SK-N-SH treated with all-trans-retinoic acid at 6 μM for 48 hours (cell line): ENCODE results near the gene LYRM1.

Experiments used
- ATAC-seq: fragments of 200-7000 bp; cut with Tn5 transposase; 3 replicates; pipeline ENCODE4 v1.9.1; 2020; ENCODE audit warnings: mild to moderate bottlenecking, moderate library complexity
- ARNTL ChIP-seq: fragments of 450-650 bp; formaldehyde crosslinking; IDR thresholded peaks from 2 replicates; pipeline ENCODE4 v1.5.0; 2020; ENCODE audit warnings: low read depth, mild to moderate bottlenecking, moderate library complexity, borderline replicate concordance
- BACH2 ChIP-seq: fragments of 250-450 bp; sonication (Bioruptor Pico); IDR thresholded peaks from 2 replicates; pipeline ENCODE4 v1.9.0; 2021; ENCODE audit warnings: mild to moderate bottlenecking, borderline replicate concordance
- CREB5 ChIP-seq: fragments of 250-450 bp; sonication (Bioruptor Pico); IDR thresholded peaks from 2 replicates; pipeline ENCODE4 v1.5.1; 2020; ENCODE audit warnings: low read depth, mild to moderate bottlenecking, moderate library complexity
- CSDC2 ChIP-seq: fragments of 250-450 bp; sonication (Bioruptor Pico); IDR thresholded peaks from 2 replicates; pipeline ENCODE4 v1.5.0; 2020; ENCODE audit warnings: mild to moderate bottlenecking, moderate library complexity
- ESRRG ChIP-seq: fragments of 250-450 bp; sonication (Bioruptor Pico); IDR thresholded peaks from 2 replicates; pipeline ENCODE4 v1.6.1; 2021; ENCODE audit warnings: mild to moderate bottlenecking
- GLIS3 ChIP-seq: fragments of 250-450 bp; sonication (Bioruptor Pico); IDR thresholded peaks from 2 replicates; pipeline ENCODE4 v1.5.0; 2020; ENCODE audit warnings: mild to moderate bottlenecking, moderate library complexity
- OSR1 ChIP-seq: fragments of 250-450 bp; sonication (Bioruptor Pico); IDR thresholded peaks from 2 replicates; pipeline ENCODE4 v1.8.0; 2022; ENCODE audit warnings: moderate library complexity, mild to moderate bottlenecking, inconsistent platforms
- PATZ1 ChIP-seq: fragments of 250-450 bp; sonication (Bioruptor Pico); IDR thresholded peaks from 2 replicates; pipeline ENCODE4 v1.8.0; 2020; ENCODE audit warnings: mild to moderate bottlenecking, moderate library complexity, borderline replicate concordance
- PPARA ChIP-seq: fragments of 250-450 bp; sonication (Bioruptor Pico); IDR thresholded peaks from 2 replicates; pipeline ENCODE4 v1.5.0; 2020; ENCODE audit warnings: mild to moderate bottlenecking, borderline replicate concordance
- RARB ChIP-seq: fragments of 250-450 bp; sonication (Bioruptor Pico); IDR thresholded peaks from 2 replicates; pipeline ENCODE4 v1.8.0; 2021; ENCODE audit warnings: mild to moderate bottlenecking, moderate library complexity
- SNAI2 ChIP-seq: fragments of 250-450 bp; sonication (Bioruptor Pico); IDR thresholded peaks from 2 replicates; pipeline ENCODE4 v1.5.0; 2020; ENCODE audit warnings: mild to moderate bottlenecking, moderate library complexity
- TCF4 ChIP-seq: fragments of 250-450 bp; sonication (Bioruptor Pico); IDR thresholded peaks from 2 replicates; pipeline ENCODE4 v1.8.0; 2021; ENCODE audit warnings: mild to moderate bottlenecking, moderate library complexity, borderline replicate concordance
- TOX ChIP-seq: fragments of 250-450 bp; sonication (Bioruptor Pico); IDR thresholded peaks from 2 replicates; pipeline ENCODE4 v1.8.0; 2021; ENCODE audit warnings: mild to moderate bottlenecking, moderate library complexity, borderline replicate concordance
- ZC3H10 ChIP-seq: fragments of 250-450 bp; sonication (Bioruptor Pico); IDR thresholded peaks from 2 replicates; pipeline ENCODE4 v1.5.1; 2021; ENCODE audit warnings: mild to moderate bottlenecking, moderate library complexity
- ZFP3 ChIP-seq: fragments of 250-450 bp; sonication (Bioruptor Pico); IDR thresholded peaks from 2 replicates; pipeline ENCODE4 v1.5.0; 2020; ENCODE audit warnings: mild to moderate bottlenecking, moderate library complexity
- ZFP30 ChIP-seq: fragments of 450-650 bp; formaldehyde crosslinking; IDR thresholded peaks from 2 replicates; pipeline ENCODE4 v1.5.0; 2022; ENCODE audit warnings: mild to moderate bottlenecking, moderate library complexity
- ZNF565 ChIP-seq: fragments of 450-650 bp; formaldehyde crosslinking; conservative IDR thresholded peaks from 2 replicates; pipeline ENCODE4 v1.5.0; 2020; ENCODE audit warnings: low read depth, mild to moderate bottlenecking, moderate library complexity
- ZNF70 ChIP-seq: fragments of 450-650 bp; formaldehyde crosslinking; IDR thresholded peaks from 2 replicates; pipeline ENCODE4 v1.5.0; 2020; ENCODE audit warnings: mild to moderate bottlenecking, moderate library complexity
- TF ChIP-seq, protein P1 (sequence below): fragments of 250-450 bp; sonication (Bioruptor Pico); IDR thresholded peaks from 2 replicates; pipeline ENCODE4 v1.8.0; 2021; ENCODE audit warnings: low read depth, mild to moderate bottlenecking, moderate library complexity, borderline replicate concordance
- TF ChIP-seq, protein P2 (sequence below): fragments of 250-450 bp; sonication (Bioruptor Pico); IDR thresholded peaks from 2 replicates; pipeline ENCODE4 v1.5.1; 2021; ENCODE audit warnings: mild to moderate bottlenecking, moderate library complexity
- TF ChIP-seq, protein P3 (sequence below): fragments of 250-450 bp; sonication (Bioruptor Pico); IDR thresholded peaks from 2 replicates; pipeline ENCODE4 v1.5.0; 2020; ENCODE audit warnings: mild to moderate bottlenecking, moderate library complexity

Gene LYRM1

GRCh38 chr16:20873331-20873730 is 27.2 kb upstream of the LYRM1 start:
- ATAC-seq, result no peak
- no peak for TF ChIP-seq ZC3H10
- no peak for TF ChIP-seq CREB5 (CRISPR knock-in tag)
- TF ChIP-seq ZNF70, result no peak
- TF ChIP-seq, protein P1, sequence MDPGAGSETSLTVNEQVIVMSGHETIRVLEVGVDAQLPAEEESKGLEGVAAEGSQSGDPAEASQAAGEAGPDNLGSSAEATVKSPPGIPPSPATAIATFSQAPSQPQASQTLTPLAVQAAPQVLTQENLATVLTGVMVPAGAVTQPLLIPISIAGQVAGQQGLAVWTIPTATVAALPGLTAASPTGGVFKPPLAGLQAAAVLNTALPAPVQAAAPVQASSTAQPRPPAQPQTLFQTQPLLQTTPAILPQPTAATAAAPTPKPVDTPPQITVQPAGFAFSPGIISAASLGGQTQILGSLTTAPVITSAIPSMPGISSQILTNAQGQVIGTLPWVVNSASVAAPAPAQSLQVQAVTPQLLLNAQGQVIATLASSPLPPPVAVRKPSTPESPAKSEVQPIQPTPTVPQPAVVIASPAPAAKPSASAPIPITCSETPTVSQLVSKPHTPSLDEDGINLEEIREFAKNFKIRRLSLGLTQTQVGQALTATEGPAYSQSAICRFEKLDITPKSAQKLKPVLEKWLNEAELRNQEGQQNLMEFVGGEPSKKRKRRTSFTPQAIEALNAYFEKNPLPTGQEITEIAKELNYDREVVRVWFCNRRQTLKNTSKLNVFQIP (CRISPR knock-in tag), result no peak
- no peak for TF ChIP-seq CSDC2 (CRISPR knock-in tag)
- TF ChIP-seq ARNTL (CRISPR knock-in tag), result no peak
- no peak for TF ChIP-seq PATZ1
- TF ChIP-seq BACH2 (CRISPR knock-in tag), result no peak
- TF ChIP-seq, protein P2, sequence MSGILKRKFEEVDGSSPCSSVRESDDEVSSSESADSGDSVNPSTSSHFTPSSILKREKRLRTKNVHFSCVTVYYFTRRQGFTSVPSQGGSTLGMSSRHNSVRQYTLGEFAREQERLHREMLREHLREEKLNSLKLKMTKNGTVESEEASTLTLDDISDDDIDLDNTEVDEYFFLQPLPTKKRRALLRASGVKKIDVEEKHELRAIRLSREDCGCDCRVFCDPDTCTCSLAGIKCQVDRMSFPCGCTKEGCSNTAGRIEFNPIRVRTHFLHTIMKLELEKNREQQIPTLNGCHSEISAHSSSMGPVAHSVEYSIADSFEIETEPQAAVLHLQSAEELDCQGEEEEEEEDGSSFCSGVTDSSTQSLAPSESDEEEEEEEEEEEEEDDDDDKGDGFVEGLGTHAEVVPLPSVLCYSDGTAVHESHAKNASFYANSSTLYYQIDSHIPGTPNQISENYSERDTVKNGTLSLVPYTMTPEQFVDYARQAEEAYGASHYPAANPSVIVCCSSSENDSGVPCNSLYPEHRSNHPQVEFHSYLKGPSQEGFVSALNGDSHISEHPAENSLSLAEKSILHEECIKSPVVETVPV, result no peak
- no peak for TF ChIP-seq ZFP30 (CRISPR knock-in tag)
- TF ChIP-seq GLIS3 (CRISPR knock-in tag), result no peak
- no peak for TF ChIP-seq ZFP3 (CRISPR knock-in tag)
- TF ChIP-seq ESRRG (CRISPR knock-in tag), result no peak
- TF ChIP-seq TCF4 (CRISPR knock-in tag), result no peak
- TF ChIP-seq, protein P3, sequence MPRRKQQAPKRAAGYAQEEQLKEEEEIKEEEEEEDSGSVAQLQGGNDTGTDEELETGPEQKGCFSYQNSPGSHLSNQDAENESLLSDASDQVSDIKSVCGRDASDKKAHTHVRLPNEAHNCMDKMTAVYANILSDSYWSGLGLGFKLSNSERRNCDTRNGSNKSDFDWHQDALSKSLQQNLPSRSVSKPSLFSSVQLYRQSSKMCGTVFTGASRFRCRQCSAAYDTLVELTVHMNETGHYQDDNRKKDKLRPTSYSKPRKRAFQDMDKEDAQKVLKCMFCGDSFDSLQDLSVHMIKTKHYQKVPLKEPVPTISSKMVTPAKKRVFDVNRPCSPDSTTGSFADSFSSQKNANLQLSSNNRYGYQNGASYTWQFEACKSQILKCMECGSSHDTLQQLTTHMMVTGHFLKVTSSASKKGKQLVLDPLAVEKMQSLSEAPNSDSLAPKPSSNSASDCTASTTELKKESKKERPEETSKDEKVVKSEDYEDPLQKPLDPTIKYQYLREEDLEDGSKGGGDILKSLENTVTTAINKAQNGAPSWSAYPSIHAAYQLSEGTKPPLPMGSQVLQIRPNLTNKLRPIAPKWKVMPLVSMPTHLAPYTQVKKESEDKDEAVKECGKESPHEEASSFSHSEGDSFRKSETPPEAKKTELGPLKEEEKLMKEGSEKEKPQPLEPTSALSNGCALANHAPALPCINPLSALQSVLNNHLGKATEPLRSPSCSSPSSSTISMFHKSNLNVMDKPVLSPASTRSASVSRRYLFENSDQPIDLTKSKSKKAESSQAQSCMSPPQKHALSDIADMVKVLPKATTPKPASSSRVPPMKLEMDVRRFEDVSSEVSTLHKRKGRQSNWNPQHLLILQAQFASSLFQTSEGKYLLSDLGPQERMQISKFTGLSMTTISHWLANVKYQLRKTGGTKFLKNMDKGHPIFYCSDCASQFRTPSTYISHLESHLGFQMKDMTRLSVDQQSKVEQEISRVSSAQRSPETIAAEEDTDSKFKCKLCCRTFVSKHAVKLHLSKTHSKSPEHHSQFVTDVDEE (CRISPR knock-in tag), result no peak
- TF ChIP-seq TOX (CRISPR knock-in tag), result no peak
- TF ChIP-seq PPARA (CRISPR knock-in tag), result no peak

DNA sequence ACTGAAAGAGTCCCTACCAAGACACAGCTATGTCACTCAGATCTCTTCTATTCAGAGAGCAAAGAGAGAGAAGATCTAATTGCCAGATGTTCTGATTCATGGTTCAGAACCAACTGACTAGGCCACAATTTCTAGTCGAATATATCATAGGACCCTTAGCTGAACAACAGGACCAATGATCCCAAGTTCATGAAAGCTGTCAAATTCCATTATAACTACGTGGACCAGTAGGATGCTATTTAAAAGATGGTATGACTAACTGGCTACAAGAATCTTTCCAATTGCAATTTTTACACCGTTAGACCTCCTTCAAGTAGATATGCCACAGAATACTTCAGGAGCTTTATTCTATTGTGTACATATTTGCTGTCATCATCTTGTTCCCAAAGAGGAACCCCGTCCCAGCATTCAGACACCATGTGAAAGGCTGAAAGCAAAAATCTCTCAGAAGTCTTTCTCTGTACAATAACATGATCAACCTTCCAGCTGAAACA is 26.4 kb upstream of the LYRM1 start:
- TF ChIP-seq CREB5 (CRISPR knock-in tag) (no peak), BACH2 (CRISPR knock-in tag) (no peak), SNAI2 (CRISPR knock-in tag) (no peak), TCF4 (CRISPR knock-in tag) (no peak), ZNF565 (CRISPR knock-in tag) (no peak), ZNF70 (no peak), RARB (no peak), OSR1 (CRISPR knock-in tag) (no peak), ZC3H10 (no peak), CSDC2 (CRISPR knock-in tag) (no peak), ZFP30 (CRISPR knock-in tag) (no peak), ESRRG (CRISPR knock-in tag) (no peak)
- TF ChIP-seq, protein P2, result no peak
- TF ChIP-seq, protein P3 (CRISPR knock-in tag), result no peak
- ATAC-seq, result peak; percentile 25; the same call in 2 of the 3 replicates
